Measurements from ENCODE around the gene GRM8.
"Not testable (repeated sequence)": the region's sequence is repeated elsewhere in the genome, so short reads cannot be mapped to it uniquely, and the experiment has no call there.

GRM8 gene

DNA sequence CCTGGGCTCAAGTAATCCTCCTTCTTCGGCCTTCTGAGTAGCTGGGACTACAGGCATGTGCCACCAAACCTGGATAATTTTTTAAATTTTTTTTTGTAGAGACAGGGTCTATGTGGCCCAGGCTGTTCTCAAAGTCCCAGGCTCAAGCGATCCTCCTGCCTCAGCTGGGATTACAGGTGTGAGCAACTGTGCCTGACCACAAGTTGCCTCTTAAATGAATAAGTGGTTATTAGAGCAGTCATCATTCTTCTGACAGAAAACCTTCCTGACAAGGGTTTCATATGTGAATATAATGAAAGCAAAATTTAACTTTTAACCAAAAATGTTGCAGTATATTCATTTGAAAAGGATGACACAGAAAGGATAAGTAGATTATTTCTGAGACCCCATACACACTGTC lies 532.5 kb downstream of the GRM8 start:
- DNase-seq (ENCODE audit: low read depth in 2 of 2), result no peak

DNA sequence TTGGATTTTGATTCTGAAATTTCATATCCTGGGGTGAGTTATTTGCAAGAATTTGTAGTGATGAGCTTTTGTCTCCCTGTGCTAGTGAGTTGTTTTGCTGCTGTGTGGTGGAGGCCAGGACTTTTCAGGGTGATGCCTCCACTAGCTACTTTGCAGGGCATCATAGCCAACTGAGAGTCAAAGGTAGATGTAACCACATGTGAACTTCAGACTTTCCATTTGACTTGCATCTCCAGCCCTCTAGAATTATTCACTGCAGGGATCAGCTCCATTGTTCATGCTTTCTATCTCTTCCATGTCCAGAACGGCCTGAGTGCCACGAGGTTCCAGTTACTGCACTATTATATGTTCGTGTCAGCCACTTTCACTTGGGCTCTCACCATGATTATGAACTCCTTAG lies 534.3 kb downstream of the GRM8 start:
- DNase-seq (ENCODE audit: low read depth in 2 of 2), result no peak

DNA sequence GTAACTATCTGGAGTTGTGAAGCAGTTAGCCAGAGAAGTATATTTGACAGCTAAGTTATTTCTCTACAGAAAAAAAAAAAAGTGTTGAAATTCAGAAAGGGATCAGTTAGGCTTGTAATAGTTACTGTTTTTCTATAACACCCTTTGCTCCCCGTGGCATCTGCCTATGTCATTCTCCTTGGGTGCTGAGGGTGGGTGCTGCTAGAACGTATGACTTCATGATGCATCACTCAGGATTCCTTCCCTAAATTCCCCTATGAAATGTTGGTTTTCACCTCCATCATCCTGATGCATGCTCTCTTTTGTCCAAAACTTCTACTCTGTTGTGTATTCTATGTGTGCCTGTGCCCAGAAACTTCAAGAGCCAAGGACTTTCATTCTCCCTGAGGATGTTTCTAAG lies 536.4 kb downstream of the GRM8 start:
- no peak for DNase-seq (ENCODE audit: low read depth in 2 of 2)

DNA sequence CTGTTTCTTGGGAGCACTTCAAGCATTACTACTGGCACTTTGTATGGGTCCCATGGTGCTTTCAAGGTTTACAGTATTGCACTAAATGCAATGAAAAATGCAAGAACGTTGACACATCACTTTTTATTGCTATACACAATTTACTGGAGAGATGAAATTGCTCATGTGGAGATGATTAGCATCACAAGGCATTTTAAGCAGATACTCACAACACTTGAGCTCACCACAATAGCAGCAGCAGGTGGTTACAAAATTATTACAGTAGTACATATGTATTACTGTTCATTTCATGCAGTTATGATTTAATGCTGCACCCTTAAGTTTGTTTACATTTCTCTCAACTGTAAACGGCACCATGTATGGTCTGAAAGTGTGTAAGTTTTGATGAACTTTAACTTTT lies 537.7 kb downstream of the GRM8 start:
- DNase-seq (ENCODE audit: low read depth in 2 of 2), result no peak

DNA sequence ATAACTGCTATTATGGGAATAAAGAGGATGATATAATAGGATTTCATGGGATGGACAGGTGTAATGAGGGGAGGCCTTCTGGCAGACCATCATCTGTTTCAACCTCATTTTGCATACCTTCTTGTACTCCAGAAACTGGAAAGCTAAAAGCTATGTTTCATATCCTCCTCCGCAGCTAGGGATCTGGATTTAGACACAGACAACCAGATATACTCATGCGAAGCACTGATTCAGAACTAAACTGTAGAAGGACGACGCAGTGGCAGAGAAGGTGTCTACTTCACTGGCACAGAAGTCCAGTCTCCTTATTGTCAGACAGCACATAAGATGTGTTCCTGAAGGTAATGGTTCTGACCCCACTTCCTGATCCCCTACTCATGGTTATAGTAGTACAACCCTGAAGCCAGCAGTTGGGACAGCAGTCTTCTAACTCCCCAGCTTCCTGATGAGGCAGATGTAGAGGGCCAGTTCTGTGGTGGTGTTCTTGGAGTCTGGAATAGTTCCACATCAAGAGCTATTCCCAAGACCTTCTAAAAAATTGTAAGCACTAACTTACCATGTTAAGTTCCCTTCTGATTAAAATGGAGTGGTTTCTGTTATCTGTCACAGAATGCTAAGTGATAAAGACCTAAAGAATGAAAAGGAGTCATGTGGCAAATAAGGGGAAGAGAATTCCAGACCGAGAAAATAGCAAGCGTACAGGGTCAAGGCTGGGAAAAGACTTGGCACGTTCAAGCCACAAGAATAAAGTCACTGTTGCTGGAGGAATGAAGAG lies 550.3 kb downstream of the GRM8 start:
- no peak for DNase-seq (ENCODE audit: low read depth in 2 of 2)

DNA sequence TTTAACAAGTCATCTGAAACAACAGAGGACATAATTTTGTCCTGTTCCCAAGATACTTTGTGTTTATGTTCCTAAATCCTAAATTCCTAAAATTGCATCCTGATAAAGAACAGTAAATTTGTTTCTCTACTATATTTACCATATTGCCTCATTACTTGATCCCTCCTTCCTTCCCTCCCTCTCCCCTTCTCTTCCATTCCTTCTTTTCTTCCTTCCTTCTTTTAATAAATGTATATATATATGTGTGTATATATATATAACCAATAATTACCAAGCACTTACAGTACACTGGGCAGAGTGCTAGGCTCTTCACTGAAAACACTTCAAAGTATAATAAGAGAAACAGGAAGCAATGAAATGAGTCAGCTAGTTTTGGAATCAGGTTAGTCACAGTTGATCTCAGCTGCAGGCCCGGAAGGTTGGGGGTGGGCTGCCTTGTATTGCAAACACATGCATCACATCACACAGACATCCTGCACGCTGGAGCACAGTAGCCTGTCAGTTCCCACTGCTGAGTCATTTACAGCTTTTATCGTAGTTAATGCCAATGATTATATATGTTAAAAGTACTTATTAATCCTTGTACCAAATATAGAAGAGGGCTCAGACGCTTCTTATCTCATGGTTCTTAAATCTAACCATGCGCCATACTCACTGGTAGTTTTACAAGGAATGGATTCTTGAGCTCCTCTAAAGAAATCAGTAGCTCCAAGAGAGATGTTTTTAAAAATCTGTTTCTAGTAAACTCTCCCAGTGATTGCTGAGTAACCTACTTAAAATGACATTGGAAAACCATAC lies 551.7 kb downstream of the GRM8 start:
- peak; percentile 6 to 15 for DNase-seq (ENCODE audit: low read depth in 2 of 2)

DNA sequence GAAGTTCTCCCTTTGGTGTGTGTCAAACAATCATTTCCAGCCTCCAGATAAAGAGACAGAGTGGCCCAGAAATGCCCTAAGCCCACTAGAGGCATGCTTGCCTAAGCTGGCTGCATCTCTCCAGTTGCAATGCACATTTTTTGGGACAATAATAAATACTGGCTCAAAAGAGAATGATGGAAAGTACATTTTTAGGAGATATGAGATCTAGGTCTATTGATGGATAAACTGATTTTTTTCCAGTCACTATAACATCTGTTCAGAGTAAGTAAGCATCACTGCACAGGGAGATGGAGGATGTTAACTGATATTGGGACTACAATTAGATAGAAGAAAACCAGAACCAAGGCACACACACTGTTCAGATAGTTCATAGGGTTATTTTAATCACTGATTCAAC lies 553.0 kb downstream of the GRM8 start:
- no peak for DNase-seq (ENCODE audit: low read depth in 2 of 2)

DNA sequence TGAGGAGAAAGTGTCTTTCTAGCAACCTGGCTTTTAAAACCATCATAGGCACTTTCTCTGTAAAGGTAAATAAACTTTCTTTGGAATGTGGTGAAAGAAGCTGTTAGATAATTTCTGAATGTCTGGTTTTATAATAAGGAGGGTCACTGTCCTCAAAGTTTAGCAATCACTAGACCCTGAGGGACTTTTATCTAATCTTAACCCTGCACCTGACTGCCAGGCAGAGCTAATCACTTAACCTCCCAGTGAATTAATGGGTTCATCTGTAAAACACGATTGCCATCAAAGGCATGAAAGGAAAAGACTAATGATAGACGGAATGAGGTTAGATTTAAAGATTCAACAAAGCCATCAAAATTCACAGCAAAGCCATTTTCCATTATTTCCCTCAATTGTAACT lies 553.8 kb downstream of the GRM8 start:
- DNase-seq (ENCODE audit: low read depth in 2 of 2), result no peak

DNA sequence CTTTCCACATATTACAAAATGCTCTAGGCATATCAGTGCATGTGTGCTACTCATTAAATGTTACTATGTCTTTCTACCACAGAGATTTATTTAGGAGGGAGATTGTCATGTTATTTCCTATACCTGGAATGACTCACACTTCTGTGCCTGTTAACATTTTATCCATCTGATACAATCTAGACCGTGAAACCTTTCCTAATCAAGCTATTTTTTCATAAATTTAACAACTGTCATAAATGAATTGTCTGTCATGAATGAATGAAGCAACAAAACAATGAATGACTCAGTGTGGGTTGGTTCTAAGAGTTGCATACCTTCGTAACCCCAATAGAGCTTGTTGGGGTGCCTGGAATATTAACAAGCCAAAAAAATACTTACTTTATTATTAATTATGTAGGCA lies 554.3 kb downstream of the GRM8 start:
- no peak for DNase-seq (ENCODE audit: low read depth in 2 of 2)

DNA sequence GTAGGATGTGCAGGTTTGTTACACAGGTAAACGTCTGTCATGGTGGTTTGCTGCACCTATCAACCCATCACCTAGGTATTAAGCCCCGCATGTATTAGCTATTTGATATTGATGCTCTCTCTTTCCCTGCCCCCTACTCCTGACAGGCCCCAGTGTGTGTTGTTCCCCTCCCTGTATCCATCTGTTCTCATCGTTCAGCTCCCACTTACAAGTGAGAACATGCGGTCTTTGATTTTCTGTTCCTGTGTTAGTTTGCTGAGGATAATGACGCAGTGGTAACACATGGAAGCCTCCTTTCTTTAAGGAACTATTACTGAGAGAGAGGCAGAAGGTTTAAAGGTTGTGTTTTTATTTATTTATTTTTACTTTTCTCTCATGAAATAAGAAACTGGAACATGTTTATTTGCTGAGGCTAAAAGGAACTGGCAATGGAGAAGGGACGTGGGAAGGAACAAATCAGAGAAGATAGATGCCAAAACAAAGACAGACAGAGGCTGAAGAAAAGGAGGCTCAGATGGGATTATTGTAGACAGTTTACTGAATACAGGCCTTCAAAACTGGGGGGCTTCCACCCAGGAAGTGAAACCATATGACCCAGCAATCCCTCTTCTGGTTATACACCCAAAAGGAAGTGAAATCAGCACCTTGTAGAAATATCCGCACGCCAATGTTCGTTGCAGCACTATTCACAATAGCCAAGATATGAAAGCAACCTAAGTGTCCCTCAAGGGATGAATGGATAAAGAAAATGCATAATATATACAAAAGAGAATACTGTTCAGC lies 556.3 kb downstream of the GRM8 start:
- DNase-seq (ENCODE audit: low read depth in 2 of 2), result no peak

DNA sequence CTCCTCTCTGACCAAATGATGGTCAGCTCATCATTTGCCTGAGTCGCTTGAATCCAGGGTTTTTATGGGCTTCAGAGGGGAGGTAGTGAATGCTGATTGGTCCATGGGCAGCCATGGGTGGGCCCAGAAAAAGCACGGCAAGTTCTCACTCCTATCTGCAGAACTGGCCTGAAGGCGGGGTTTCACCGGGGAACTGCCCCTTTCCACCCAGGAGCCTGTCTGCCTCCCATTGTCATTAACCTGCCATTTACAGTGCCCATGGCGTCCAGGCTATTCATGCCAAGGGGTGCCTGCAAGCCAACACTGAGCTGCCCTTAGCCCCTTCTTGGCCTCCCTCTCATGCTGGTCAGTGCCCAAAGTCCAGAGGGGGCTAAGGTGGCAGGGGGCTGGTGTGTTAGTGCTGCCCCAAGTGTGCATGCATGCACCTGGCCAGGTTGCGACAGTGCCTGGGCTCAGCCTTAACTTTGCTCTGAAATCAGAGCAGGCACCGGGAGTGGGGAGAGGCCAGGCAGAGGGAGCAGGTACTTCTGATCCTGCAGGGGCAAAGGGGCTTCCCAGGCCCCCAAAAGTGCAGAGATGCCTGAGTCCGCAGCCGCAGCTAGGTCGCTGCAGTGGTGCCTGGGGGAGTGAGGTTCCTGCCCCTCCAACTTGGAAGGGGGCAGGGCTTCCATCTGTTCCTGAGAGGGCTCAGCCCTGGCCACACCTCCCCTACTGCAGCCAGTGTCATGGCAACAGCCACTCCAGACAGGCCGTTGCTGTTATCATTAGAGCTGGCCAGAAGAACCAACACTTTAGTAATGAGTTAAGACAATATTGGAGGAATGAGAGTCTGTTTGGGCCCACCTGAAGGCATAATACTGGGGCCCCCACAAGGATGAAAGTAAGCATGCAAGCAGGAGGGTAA lies 561.6 kb downstream of the GRM8 start:
- no peak for DNase-seq (ENCODE audit: low read depth in 2 of 2)

DNA sequence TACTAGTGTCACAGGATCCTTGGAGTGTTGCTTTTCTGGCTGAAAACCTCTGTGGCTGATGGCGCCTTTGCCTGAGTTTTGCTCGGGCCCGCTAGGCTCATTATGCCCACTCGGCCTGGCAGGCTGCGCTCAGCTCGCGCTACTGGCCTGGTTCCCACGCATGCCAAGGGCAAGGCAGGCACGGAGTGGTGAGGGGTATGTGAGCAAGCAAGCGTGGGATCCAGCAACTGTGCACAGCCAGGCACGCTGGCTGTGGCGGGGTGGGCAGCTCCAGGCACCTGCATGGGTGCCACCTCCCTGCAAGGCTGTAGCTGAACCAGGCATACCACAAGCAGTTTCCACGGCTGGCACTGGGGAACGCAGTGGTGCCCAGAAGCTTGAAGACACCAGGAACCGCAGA lies 562.6 kb downstream of the GRM8 start:
- no peak for DNase-seq (ENCODE audit: low read depth in 2 of 2)

DNA sequence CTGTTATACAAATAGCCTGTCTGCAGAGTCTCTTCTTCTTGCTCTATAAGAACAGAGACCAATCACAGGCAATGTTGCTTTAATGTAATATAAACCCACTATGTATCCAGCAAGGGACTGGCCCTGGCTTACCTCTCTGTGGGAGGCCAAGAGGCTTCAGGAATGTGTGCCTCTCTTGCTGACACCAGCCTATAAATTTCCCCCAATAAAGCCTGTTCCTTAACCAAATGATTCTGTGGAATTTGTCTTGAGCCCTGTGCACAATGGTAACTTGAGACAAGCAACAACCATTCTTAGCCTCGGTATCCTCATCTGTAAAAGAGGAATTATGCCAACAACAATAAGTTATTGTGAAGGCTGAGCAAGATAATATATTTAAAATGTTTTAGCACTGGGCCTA lies 563.7 kb downstream of the GRM8 start:
- DNase-seq (ENCODE audit: low read depth in 2 of 2), result no peak

DNA sequence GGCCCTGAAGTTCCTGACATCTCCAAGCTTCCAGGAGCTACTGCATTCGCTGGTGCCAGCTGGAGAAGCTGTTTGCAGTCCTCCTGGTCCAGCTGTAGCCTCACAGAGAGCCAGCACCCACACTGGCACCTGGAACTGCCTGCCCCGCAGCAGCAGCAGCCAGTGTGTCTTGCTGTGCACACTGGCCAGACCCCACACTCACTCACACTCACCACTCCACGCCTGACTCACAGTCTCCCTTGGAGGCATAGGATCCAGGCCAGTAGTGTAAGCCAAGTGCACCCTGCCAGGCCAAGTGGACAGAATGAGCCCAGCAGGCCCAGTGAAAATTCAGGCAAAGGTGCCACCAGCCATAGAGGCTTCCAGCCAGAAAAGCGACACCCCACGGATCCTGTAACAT lies 566.3 kb downstream of the GRM8 start:
- no peak for DNase-seq (ENCODE audit: low read depth in 2 of 2)

DNA sequence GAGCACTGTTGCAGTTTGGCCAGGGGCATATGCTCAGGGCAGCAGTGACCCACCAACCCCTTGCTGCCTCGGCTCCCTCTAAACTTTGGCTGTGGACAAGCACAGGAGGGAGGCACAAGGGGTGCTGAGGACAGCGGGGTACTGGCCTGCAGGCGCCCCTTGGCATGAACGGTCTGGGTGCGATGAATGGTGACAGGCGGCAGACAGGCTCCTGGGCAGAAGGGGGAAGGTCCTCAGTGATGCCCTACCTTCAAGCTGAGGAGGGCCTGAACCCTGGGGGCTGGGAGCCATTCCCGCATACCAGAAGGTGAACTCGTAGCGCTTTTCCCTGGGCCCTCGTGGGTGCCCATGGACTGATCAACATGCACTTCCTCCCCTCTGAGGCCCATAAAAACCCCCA lies 567.1 kb downstream of the GRM8 start:
- no peak for DNase-seq (ENCODE audit: low read depth in 2 of 2)

DNA sequence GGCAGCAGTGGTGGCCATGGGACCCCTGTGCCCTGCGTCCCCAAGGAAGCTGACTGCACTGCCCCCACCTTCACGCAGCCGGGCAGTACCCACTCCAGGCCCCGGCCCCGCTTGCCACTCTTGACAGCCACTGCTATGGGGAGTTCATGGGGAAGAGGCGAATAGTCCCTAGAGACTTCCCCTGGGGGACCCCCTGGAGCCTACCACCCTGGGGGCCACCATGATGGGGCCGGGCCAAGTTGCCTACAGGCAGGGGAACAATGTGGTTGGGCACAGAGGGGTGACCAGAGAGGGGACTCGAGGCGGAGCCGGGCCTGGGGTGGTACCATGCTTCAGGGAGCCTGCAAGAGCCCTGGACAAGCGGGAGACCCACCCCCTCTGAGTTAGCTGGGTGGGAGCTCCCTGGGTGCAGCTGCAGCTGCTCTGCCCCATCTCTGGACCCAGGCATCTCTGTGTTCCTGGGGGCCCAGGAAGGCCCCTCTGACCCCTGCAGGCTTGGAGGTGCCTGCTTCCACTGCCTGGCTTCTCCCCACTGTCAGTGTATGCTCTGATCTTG lies 567.6 kb downstream of the GRM8 start:
- DNase-seq (ENCODE audit: low read depth in 2 of 2), result no peak

DNA sequence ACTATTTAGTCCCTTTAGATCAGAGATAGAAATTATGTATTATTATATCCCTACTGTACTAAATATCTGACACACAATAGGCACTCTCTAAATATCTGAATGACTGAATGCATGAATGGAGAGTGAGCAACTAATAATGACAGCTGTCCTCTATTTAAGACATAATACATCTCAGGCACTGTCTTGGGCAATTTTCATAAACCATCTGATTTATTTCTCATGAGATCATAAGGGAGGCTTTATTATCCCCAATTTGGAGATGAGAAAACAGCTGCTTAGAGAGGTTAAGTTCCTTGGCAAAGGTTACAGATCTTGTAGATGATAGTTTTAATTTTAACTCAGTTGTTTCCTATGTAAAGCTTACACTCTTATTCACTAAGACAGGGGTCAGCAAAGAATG lies 570.6 kb downstream of the GRM8 start:
- no peak for DNase-seq (ENCODE audit: low read depth in 2 of 2)

DNA sequence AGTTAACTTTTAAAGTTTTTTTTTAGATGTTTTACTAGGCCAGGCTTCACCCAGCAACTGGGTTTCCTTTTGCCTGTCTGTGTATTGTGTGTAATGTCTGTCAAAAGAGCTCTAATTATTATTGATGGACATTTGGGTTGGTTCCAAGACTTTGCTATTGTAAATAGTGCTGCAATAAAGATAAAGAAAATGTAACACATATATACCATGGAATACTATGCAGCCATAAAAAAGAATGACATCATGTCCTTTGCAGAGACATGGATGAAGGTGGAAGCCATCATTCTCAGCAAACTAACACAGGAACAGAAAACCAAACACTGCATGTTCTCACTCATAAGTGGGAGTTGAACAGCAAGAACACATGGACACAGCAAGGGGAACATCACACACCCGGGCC lies 584.0 kb downstream of the GRM8 start:
- not testable (repeated sequence) for DNase-seq (ENCODE audit: low read depth in 2 of 2)

DNA sequence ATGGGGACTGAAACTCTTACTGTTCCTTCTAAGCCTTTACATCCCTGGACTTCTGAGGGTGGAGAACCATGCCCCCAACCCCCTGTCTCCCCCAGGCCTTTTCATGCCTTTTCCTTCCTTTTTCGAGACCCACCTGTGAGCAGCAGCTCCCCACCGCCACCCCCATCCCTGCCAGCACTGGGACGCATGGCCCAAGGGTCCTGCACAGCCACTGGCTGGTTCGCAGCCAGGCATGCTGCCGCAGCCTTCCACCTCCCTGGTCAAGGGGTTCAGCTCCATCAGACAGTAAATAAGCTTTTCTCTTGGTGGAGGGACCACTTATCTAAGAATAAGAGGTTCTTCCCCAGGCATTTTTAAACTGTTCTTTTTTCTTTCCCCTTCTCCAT lies 584.4 kb downstream of the GRM8 start:
- DNase-seq (ENCODE audit: low read depth in 2 of 2), result no peak

DNA sequence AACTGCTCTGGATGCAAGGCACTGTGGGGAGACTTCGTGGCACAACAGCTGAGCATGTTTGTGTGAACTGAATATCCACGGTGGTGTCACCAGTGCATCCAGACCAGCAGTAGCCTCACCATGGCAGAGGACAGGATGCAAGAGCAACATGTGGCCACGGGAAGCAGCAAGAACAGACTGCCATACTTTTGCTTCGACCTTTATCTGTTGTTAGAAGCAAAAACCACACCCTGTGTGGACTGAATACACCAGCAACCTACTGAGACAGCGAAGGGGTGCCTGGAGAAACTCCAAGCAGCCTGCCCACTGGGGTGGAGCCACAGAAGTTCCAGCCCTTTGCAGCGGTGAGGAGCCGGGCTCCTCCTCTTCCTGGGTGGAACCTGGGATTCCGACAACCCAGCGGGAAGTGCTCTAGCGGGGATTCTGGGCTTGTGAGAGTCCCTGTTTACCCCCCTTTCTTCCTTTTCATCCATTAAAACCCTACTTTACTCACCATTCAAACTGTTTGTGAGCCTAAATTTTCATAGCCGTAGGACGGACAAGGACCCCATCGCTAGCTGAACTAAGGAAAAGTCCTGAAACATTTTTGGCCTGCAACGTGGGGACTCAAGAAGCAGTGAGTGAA lies 584.9 kb downstream of the GRM8 start:
- no peak for DNase-seq (ENCODE audit: low read depth in 2 of 2)

DNA sequence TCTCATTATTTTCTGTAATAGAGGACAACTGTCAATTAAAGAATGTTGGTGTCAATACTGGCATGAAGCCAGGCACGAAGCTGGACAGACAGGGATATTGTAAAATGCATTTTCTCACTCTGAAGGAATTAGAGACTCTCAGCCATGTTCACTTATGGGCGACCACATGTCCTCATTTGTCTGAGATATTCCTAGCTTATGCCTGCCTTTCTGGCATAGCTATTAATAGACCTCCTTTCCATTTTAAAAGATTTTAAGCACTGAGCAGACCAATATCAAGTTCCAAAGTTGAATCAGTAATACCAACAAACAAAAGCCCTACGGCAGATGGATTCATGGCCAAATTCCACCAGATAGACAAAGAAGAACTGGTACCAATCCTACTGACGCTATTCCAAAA lies 589.9 kb downstream of the GRM8 start:
- DNase-seq (ENCODE audit: low read depth in 2 of 2), result no peak

Data from activated CD8-positive, alpha-beta memory T cell treated with anti-CD3 and anti-CD28 coated beads for 4 hours (primary cell).